AG09319 (cell line): ENCODE data around the gene SLIT3.

Source experiments
- DNase-seq: peaks from one replicate; pipeline ENCODE4 v3.0.0-alpha.2; 2010; ENCODE audit warnings: low read depth; ENCODE audit errors: extremely low read depth
- CTCF ChIP-seq: IDR thresholded peaks from 2 replicates; pipeline ENCODE4 v1.5.1; 2011; ENCODE audit warnings: low read depth, mild to moderate bottlenecking, inconsistent platforms, low read length, moderate library complexity

Gene SLIT3

GRCh38 chr5:168724227-168724626, 576.7 kb downstream of the SLIT3 start:
- DNase-seq, result no peak
- TF ChIP-seq CTCF, result no peak

- TF ChIP-seq CTCF, result no peak
- DNase-seq, result no peak
Observed at GRCh38 chr5:168723037-168723436, 577.9 kb downstream of the SLIT3 start.

GRCh38 chr5:168721966-168722365, 579.0 kb downstream of the SLIT3 start:
- no peak for TF ChIP-seq CTCF
- no peak for DNase-seq

DNA sequence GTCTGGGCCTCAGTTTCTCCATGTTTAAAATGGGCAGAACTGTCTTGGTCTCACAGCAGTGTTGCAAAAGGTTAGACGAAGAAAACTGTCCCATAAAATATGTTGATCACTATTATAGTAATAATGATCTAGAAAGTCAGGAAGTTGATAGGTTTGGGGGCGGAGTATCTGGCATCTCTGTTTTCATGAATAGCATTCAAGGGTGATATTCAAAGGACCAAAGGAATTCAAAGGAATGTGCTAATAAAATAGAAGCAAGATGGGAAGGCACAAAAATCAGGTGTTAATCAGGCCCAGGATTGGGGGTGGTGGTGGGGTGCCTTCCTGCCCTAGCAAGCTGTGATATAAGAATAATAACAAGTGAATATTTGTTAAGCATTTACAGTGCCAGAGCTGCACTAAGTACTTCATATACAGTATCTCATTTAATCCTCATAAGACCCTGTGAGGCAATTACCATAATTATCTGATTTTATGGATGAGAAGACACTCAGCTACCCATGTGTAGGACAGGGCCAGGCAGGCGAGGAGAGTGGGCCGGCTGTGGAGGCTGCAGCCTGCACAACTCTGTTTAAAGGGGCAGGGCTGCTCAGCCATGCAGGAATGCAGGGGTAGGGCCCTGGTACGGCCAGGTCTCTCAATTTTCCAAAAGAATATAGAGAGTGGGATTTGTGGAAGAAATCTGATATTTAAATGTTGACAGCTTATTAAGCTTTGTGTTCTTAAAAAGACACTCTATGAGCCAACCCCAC, 579.8 kb downstream of the SLIT3 start:
- DNase-seq, result no peak
- TF ChIP-seq CTCF, result no peak

DNA sequence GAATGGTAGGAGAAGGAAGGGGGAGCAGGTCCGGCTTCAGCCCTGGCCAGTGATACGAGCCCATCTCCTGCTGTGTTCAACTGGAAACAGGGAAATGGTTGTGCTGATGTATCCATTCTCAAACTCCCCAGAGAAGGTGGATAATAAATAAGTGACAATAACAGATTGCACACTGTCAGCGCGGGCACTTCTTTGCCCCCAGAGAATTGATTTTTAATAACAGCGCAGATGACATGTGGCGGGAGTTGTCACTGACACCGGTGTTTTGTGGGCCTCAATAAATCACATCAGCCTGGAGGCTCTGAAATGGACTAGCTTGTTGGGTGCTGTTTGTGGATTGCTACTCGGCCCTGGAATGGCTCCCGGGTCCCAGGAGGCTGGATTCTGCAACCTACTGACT, 580.4 kb downstream of the SLIT3 start:
- DNase-seq, result no peak

GRCh38 chr5:168714046-168714445, 586.9 kb downstream of the SLIT3 start:
- no peak for DNase-seq
- no peak for TF ChIP-seq CTCF

More for the DNA sequence above, 580.4 kb downstream of the SLIT3 start:
- TF ChIP-seq CTCF, result no peak

GRCh38 chr5:168713051-168713450, 587.9 kb downstream of the SLIT3 start:
- DNase-seq, result no peak
- TF ChIP-seq CTCF, result no peak
